IMR-90 (cell line): ENCODE results near the gene DCTN2. TPM values are rescaled to one million over a fixed set of nuclear protein-coding genes. Genes with fewer than 3 reads are reported as not detected.

Experiments
- ATAC-seq: fragments of 200-7000 bp; cut with Tn5 transposase; 2 replicates; pipeline ENCODE4 v1.9.1; 2020; ENCODE audit warnings: low read depth, mild to moderate bottlenecking, moderate library complexity
- BruUV-seq: library from RNA; stranded (reverse); fragments of 400-500 nt; replicated peaks from 2 replicates; lab custom pipeline; 2021; lab: Mats Ljungman, UMichigan
- CTCF ChIA-PET: fragments of 300-600 bp; formaldehyde crosslinking; extraction: SDS; loops from one replicate; lab custom pipeline; 2021; ENCODE audit warnings: antibody characterized with exemption; lab: Yijun Ruan, JAX
- POLR2A ChIA-PET: fragments of 300-600 bp; sonication (Branson Sonifier 250); formaldehyde crosslinking; loops from one replicate; lab custom pipeline; 2022; ENCODE audit warnings: antibody characterized with exemption; ENCODE audit not compliant: unreplicated experiment; lab: Charles Lee
- DNase-seq: peaks from one replicate; pipeline ENCODE4 v3.0.0; 2013
- H2AFZ ChIP-seq: replicated peaks from 2 replicates; pipeline ENCODE3; 2013; ENCODE audit warnings: low read length, mild to moderate bottlenecking; ENCODE audit not compliant: poor library complexity
- H2AK5ac ChIP-seq: 2 replicates; pipeline ENCODE4 v1.6.1; 2013; ENCODE audit warnings: low read depth, low read length, inconsistent platforms
- H2AK9ac ChIP-seq: replicated peaks from 2 replicates; pipeline ENCODE3; 2013; ENCODE audit warnings: mild to moderate bottlenecking, low read depth, low read length, moderate library complexity; ENCODE audit not compliant: poor library complexity
- H2BK120ac ChIP-seq: 2 replicates; pipeline ENCODE4 v1.6.1; 2013; ENCODE audit warnings: low read depth, low read length, inconsistent platforms
- H2BK15ac ChIP-seq: 3 replicates; pipeline ENCODE4 v1.6.1; 2013; ENCODE audit warnings: low read depth, low read length, inconsistent platforms
- H2BK20ac ChIP-seq: 2 replicates; pipeline ENCODE4 v1.6.1; 2013; ENCODE audit warnings: low read depth, mild to moderate bottlenecking, inconsistent platforms, low read length, moderate library complexity
- H2BK5ac ChIP-seq: 2 replicates; pipeline ENCODE4 v1.6.1; 2013; ENCODE audit warnings: mild to moderate bottlenecking, low read depth, low read length, inconsistent platforms; ENCODE audit not compliant: poor library complexity, severe bottlenecking
- H3K14ac ChIP-seq: replicated peaks from 2 replicates; pipeline ENCODE4 v1.6.1; 2013; ENCODE audit warnings: low read depth, low read length, inconsistent platforms
- H3K18ac ChIP-seq: 2 replicates; pipeline ENCODE4 v1.6.1; 2013; ENCODE audit warnings: low read depth, low read length, control low read depth
- H3K23ac ChIP-seq: 2 replicates; pipeline ENCODE4 v1.6.1; 2013; ENCODE audit warnings: low read depth, low read length, inconsistent platforms
- H3K27ac ChIP-seq: 2 replicates; pipeline ENCODE4 v1.5.1; 2013; ENCODE audit warnings: mild to moderate bottlenecking, control low read depth, low read length; ENCODE audit not compliant: insufficient read depth
- H3K27me3 ChIP-seq: 2 replicates; pipeline ENCODE4 v1.6.1; 2013; ENCODE audit warnings: low read length; ENCODE audit not compliant: control insufficient read depth, insufficient read depth
- H3K36me3 ChIP-seq: 2 replicates; pipeline ENCODE4 v1.6.1; 2013; ENCODE audit warnings: low read length, mixed read lengths; ENCODE audit not compliant: control insufficient read depth, insufficient read depth
- H3K4ac ChIP-seq: 2 replicates; pipeline ENCODE4 v1.6.1; 2013; ENCODE audit warnings: low read depth, low read length, inconsistent platforms
- H3K4me1 ChIP-seq: 2 replicates; pipeline ENCODE4 v1.6.1; 2013; ENCODE audit warnings: low read length, mixed read lengths; ENCODE audit not compliant: control insufficient read depth, insufficient read depth
- H3K4me2 ChIP-seq: 2 replicates; pipeline ENCODE4 v1.6.1; 2013; ENCODE audit warnings: low read depth, mild to moderate bottlenecking, control low read depth, low read length, moderate library complexity
- H3K4me3 ChIP-seq: 2 replicates; pipeline ENCODE4 v1.5.1; 2013; ENCODE audit warnings: low read depth, mild to moderate bottlenecking, control low read depth, low read length, moderate library complexity; ENCODE audit not compliant: insufficient read depth
- H3K56ac ChIP-seq: 2 replicates; pipeline ENCODE4 v1.6.1; 2013; ENCODE audit warnings: low read length, inconsistent platforms; ENCODE audit not compliant: insufficient read depth; ENCODE audit errors: extremely low read depth
- H3K79me1 ChIP-seq, 2 experiments: 2 replicates each; pipeline ENCODE4 v1.6.1; 2013; ENCODE audit warnings: low read length in 2 of 2, inconsistent platforms in 1 of 2, low read depth in 1 of 2
- H3K9ac ChIP-seq: 2 replicates; pipeline ENCODE4 v1.6.1; 2013; ENCODE audit warnings: low read depth, low read length, control low read depth
- H3K9me1 ChIP-seq: 2 replicates; pipeline ENCODE4 v1.6.1; 2013; ENCODE audit warnings: low read length, inconsistent platforms; ENCODE audit not compliant: insufficient read depth
- H3K9me3 ChIP-seq: 2 replicates; pipeline ENCODE4 v1.6.1; 2013; ENCODE audit warnings: low read length; ENCODE audit not compliant: control insufficient read depth, insufficient read depth
- H4K20me1 ChIP-seq: 2 replicates; pipeline ENCODE4 v1.6.1; 2013; ENCODE audit warnings: low read length, inconsistent platforms; ENCODE audit not compliant: insufficient read depth
- H4K5ac ChIP-seq: 2 replicates; pipeline ENCODE4 v1.6.1; 2013; ENCODE audit warnings: mild to moderate bottlenecking, low read depth, low read length, control low read depth
- H4K8ac ChIP-seq, 2 experiments: 2 replicates each; pipeline ENCODE4 v1.6.1; 2013; ENCODE audit warnings: low read depth in 2 of 2, low read length in 2 of 2, control low read depth in 1 of 2, inconsistent platforms in 1 of 2
- H4K91ac ChIP-seq: 2 replicates; pipeline ENCODE4 v1.6.1; 2013; ENCODE audit warnings: low read depth, low read length, inconsistent platforms; ENCODE audit not compliant: insufficient read depth
- CEBPB ChIP-seq: IDR thresholded peaks from 2 replicates; pipeline ENCODE4 v1.6.1; 2012; ENCODE audit warnings: low read depth, low read length, improper control_type of control experiment
- ELK1 ChIP-seq: fragments of 150-350 bp; IDR thresholded peaks from 2 replicates; pipeline ENCODE4 v1.6.1; 2016; ENCODE audit warnings: low read depth, mild to moderate bottlenecking, low read length, moderate library complexity, borderline replicate concordance
- FOS ChIP-seq: fragments of 150-350 bp; IDR thresholded peaks from 2 replicates; pipeline ENCODE4 v1.6.1; 2016; ENCODE audit warnings: low read depth, low read length
- MAFK ChIP-seq: IDR thresholded peaks from 2 replicates; pipeline ENCODE4 v1.6.1; 2012; ENCODE audit warnings: low read depth, low read length, improper control_type of control experiment
- MAZ ChIP-seq: IDR thresholded peaks from 2 replicates; pipeline ENCODE4 v1.6.1; 2012; ENCODE audit warnings: low read depth, mild to moderate bottlenecking, low read length, improper control_type of control experiment, moderate library complexity, borderline replicate concordance
- NFE2L2 ChIP-seq: fragments of 150-350 bp; IDR thresholded peaks from 2 replicates; pipeline ENCODE4 v1.6.1; 2016; ENCODE audit warnings: low read depth, mild to moderate bottlenecking, low read length
- POLR2A ChIP-seq: IDR thresholded peaks from 2 replicates; pipeline ENCODE4 v1.6.1; 2012; ENCODE audit warnings: mild to moderate bottlenecking, low read depth, low read length
- RFX5 ChIP-seq: IDR thresholded peaks from 2 replicates; pipeline ENCODE4 v1.8.0; 2012; ENCODE audit warnings: low read depth, mild to moderate bottlenecking, low read length, moderate library complexity
- WGBS, 2 experiments: methylation state at CpG; one replicate each; pipeline versions ENCODE4 v1.1.5 to v1.1.7; 2013; ENCODE audit warnings: missing lambda C conversion rate in 2 of 2; ENCODE audit not compliant: insufficient read length in 1 of 2; ENCODE audit errors: extremely low coverage in 2 of 2; 5-methylcytosine and 5-hydroxymethylcytosine counted together
- dilution Hi-C: fragments of 300-500 bp; cut with HindIII; formaldehyde crosslinking; loops from one replicate; pipeline ENCODE4 v1.14.3; 2018; ENCODE audit warnings: low sequenced_read_pairs; ENCODE audit not compliant: unreplicated experiment
- in situ Hi-C: fragments of 300-500 bp; cut with MboI; formaldehyde crosslinking; loops from 3 replicates; pipeline ENCODE4 v1.14.3; 2019; ENCODE audit warnings: low sequenced_read_pairs, inconsistent platforms, mixed read lengths
- intact Hi-C: fragments of 100-400 bp; cut with micrococcal nuclease; formaldehyde crosslinking; loops from 2 replicates; pipeline ENCODE4 v1.10.0; 2022
- polyA plus RNA-seq, 3 experiments: library from polyadenylated mRNA; depleted of rRNA; stranded (reverse); fragments of >200 nt; gene quantifications; 2 replicates each; pipeline ENCODE4 v1.2.3, GENCODE V29; 2012; ENCODE audit warnings: low replicate concordance in 1 of 3
- total RNA-seq: library from RNA; depleted of rRNA; stranded (reverse); fragments of >200 nt; gene quantifications from 2 replicates; pipeline ENCODE4 v1.2.3, GENCODE V29; 2012

Gene DCTN2
- total and polyA plus RNA-seq, 2 of the 4 experiments (the other 2 are of a cell fraction): 125 to 130 TPM

- ChIA-PET POLR2A (no interaction called here), CTCF (no interaction called here)
- H3K4me1 ChIP-seq: peaks cover 5% of the 10 kb centered on the region; the same call in 1 of the 2 replicates
- intact Hi-C loops: no loop called here
- no peak overlapping the region for H3K27ac ChIP-seq
- no peak overlapping the region for H4K5ac ChIP-seq
- peaks cover 5% of the 10 kb centered on the region for H3K36me3 ChIP-seq
- H2AFZ ChIP-seq: no peak overlapping the region
- no peak overlapping the region for H2BK120ac ChIP-seq
- no CpG with 5 or more reads among the region's 2 CpGs for WGBS, 2 experiments
- no peak overlapping the region for H3K4ac ChIP-seq
- H3K18ac ChIP-seq: no peak overlapping the region
- no peaks in the 10 kb centered on the region for H3K9me3 ChIP-seq
- H2BK5ac ChIP-seq: no peak overlapping the region
- H3K14ac ChIP-seq: no peak overlapping the region
- no peak overlapping the region for H2AK5ac ChIP-seq
- H4K91ac ChIP-seq: no peak overlapping the region
- no peak overlapping the region for H2AK9ac ChIP-seq
- DNase-seq (peak; percentile 30), ATAC-seq (no peak)
- no peak overlapping the region for H3K4me2 ChIP-seq
- H4K8ac ChIP-seq: no peak overlapping the region
- no peaks in the 10 kb centered on the region for H4K20me1 ChIP-seq
- BruUV-seq: no TSS peak
- no peak for TF ChIP-seq CEBPB
- TF ChIP-seq MAZ: no peak
- TF ChIP-seq RFX5: no peak
- no peak for TF ChIP-seq ELK1
- TF ChIP-seq POLR2A: no peak
- no peak for TF ChIP-seq MAFK
- TF ChIP-seq NFE2L2: no peak
- TF ChIP-seq FOS: no peak
- no peak overlapping the region for H2BK20ac ChIP-seq
- dilution Hi-C loops: no loop called here
- peaks cover 15 to 25% of the 10 kb centered on the region in 2 experiments; a peak in 3 of 4 replicates for H3K79me1 ChIP-seq
- H3K9me1 ChIP-seq: peaks cover 11% of the 10 kb centered on the region
- in situ Hi-C loops: no loop called here
- no peak overlapping the region for H3K9ac ChIP-seq
- H3K4me3 ChIP-seq: no peak overlapping the region
- no peak overlapping the region for H2BK15ac ChIP-seq
- no peak overlapping the region for H3K23ac ChIP-seq
- H3K27me3 ChIP-seq: peaks cover 5% of the 10 kb centered on the region
- H3K56ac ChIP-seq: no peak overlapping the region
These were observed 45.7 kb upstream of the DCTN2 start for GRCh38 chr12:57592551-57593165.
